Uterus (tissue), 4 donors: Measurements from ENCODE around the gene LGALS3. TPM values are rescaled to one million over a fixed set of nuclear protein-coding genes. Genes with fewer than 3 reads are reported as not detected.
"Not testable (repeated sequence)": the region's sequence is repeated elsewhere in the genome, so short reads cannot be mapped to it uniquely, and the experiment has no call there.

Source experiments
- DNase-seq, 2 donors: peaks; one replicate each; pipeline ENCODE4 v3.0.0-alpha.2; 2019 to 2020
- H3K27ac ChIP-seq, 2 donors: fragments of 200-600 bp; sonication (generic); 1 replicate in 1 of 2; 2 replicates in 1 of 2; pipeline ENCODE4 v1.5.1; 2016 to 2018
- H3K27me3 ChIP-seq, 2 donors: fragments of 200-600 bp; sonication (generic); one replicate each; pipeline ENCODE4 v1.5.1; 2018 to 2019; ENCODE audit warnings: control low read depth in 1 of 2
- H3K36me3 ChIP-seq, 2 donors: fragments of 200-600 bp; sonication (generic); one replicate each; pipeline ENCODE4 v1.5.1; 2019; ENCODE audit warnings: control low read depth in 1 of 2
- H3K4me1 ChIP-seq, 2 donors: fragments of 200-600 bp; sonication (generic); one replicate each; pipeline ENCODE4 v1.5.1; 2018 to 2019; ENCODE audit warnings: control low read depth in 1 of 2
- H3K4me3 ChIP-seq, 2 donors: fragments of 200-600 bp; sonication (generic); 1 replicate in 1 of 2; 2 replicates in 1 of 2; pipeline ENCODE4 v1.5.1; 2018 to 2019; ENCODE audit warnings: mild to moderate bottlenecking in 1 of 2
- H3K9me3 ChIP-seq, 2 donors: fragments of 200-600 bp; sonication (generic); one replicate each; pipeline ENCODE4 v1.5.1; 2019; ENCODE audit warnings: control low read depth in 1 of 2
- POLR2A ChIP-seq, 2 donors: fragments of 450-650 bp; IDR thresholded peaks; one replicate each; pipeline ENCODE4 v1.6.1; 2016; ENCODE audit warnings: antibody characterized with exemption in 2 of 2, mild to moderate bottlenecking in 1 of 2, moderate library complexity in 1 of 2
- intact Hi-C: fragments of 100-400 bp; cut with DNase I; formaldehyde crosslinking; loops from one replicate; pipeline ENCODE4 v1.15.1; 2023; ENCODE audit warnings: low total_unique reads
- total RNA-seq, 4 donors: library from RNA; depleted of rRNA in 3 of 4; stranded (reverse); fragments of >200 nt in 3 of 4; gene quantifications; one replicate each; pipeline versions ENCODE4 v1.1.0 to v1.2.4, GENCODE V29; 2014 to 2023
- TF ChIP-seq, protein P1 (sequence below), 4 experiments: fragments of 200-600 bp in 2 of 4; fragments of 450-650 bp in 2 of 4; sonication (generic) in 2 of 4; IDR thresholded peaks; one replicate each; pipeline ENCODE4 v1.5.1; 2016 to 2019; ENCODE audit warnings: antibody characterized with exemption in 4 of 4, mild to moderate bottlenecking in 2 of 4, moderate library complexity in 1 of 4
- donor health status: DM: yes; HTN: yes; CAD: no.

LGALS3 gene
- total RNA-seq: 100 to 1,000 TPM in 3 of 4 donors, 10 to 100 TPM in 1; 71.9 to 486 (median 216) TPM

DNA sequence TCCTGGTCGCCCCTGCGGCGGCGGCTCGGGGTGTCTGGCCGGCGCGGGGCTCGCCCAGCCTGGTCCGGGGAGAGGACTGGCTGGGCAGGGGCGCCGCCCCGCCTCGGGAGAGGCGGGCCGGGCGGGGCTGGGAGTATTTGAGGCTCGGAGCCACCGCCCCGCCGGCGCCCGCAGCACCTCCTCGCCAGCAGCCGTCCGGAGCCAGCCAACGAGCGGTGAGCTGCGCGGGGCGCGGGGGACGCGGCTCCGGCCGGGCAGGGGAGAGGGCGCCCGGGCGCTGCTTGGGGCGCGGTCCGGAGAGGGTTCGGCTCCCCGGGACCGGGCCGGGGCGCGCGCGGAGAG, at the start of gene LGALS3:
Gene LGALS3 (plus strand): TSS at position 167 of the 342 bp plus-strand sequence. CDS start 8,122 bp downstream, outside the sequence.
- no peaks in the 10 kb centered on the region for H3K27me3 ChIP-seq

DNA sequence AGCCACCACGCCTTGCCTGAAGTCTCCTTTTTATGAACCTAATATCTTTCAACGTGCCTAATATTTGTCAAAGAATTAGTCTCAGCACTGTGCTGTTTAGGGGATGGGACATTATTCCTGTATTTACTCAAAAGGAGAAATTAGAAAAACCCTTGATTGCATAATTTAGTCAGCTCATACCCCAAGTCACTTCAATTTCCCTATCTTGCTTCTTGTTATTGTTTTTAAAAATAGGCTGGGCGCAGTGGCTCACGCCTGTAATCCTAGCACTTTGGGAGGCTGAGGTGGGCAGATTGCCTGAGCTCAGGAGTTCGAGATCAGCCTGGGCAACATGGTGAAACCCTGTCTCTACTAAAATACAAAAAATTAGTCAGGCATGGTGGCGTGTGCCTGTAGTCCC, 49.1 kb upstream of the LGALS3 start:
- not testable (repeated sequence) for H3K4me1 ChIP-seq, H3K9me3 ChIP-seq, H3K27me3 ChIP-seq, DNase-seq, H3K36me3 ChIP-seq, H3K4me3 ChIP-seq, H3K27ac ChIP-seq
- intact Hi-C loops: loop anchor here (10.0 kb wide), 1 partner anchor 85 kb away; no protein-coding TSS in a partner anchor

More for the DNA sequence above, at the start of gene LGALS3:
- Histone ChIP-seq H3K4me3 (peak within 1 kb of the TSS; percentile 65 to 82), H3K27ac (peak within 1 kb of the TSS; percentile 97 to 98), H3K4me1 (peaks cover 0 to 4% of the 10 kb centered on the region in 2 donors), H3K9me3 (no peaks in the 10 kb centered on the region), H3K36me3 (no peaks in the 10 kb centered on the region)
- DNase-seq: peak; percentile 80 to 83
- intact Hi-C loops: no loop called here
- peak; percentile 75 to 91 for TF ChIP-seq POLR2A (IDR thresholded peaks at IDR 0.05)
- TF ChIP-seq, protein P1, sequence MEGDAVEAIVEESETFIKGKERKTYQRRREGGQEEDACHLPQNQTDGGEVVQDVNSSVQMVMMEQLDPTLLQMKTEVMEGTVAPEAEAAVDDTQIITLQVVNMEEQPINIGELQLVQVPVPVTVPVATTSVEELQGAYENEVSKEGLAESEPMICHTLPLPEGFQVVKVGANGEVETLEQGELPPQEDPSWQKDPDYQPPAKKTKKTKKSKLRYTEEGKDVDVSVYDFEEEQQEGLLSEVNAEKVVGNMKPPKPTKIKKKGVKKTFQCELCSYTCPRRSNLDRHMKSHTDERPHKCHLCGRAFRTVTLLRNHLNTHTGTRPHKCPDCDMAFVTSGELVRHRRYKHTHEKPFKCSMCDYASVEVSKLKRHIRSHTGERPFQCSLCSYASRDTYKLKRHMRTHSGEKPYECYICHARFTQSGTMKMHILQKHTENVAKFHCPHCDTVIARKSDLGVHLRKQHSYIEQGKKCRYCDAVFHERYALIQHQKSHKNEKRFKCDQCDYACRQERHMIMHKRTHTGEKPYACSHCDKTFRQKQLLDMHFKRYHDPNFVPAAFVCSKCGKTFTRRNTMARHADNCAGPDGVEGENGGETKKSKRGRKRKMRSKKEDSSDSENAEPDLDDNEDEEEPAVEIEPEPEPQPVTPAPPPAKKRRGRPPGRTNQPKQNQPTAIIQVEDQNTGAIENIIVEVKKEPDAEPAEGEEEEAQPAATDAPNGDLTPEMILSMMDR (IDR thresholded peaks at IDR 0.05): peak in 2 of 4 experiments; percentile 0 to 6

DNA sequence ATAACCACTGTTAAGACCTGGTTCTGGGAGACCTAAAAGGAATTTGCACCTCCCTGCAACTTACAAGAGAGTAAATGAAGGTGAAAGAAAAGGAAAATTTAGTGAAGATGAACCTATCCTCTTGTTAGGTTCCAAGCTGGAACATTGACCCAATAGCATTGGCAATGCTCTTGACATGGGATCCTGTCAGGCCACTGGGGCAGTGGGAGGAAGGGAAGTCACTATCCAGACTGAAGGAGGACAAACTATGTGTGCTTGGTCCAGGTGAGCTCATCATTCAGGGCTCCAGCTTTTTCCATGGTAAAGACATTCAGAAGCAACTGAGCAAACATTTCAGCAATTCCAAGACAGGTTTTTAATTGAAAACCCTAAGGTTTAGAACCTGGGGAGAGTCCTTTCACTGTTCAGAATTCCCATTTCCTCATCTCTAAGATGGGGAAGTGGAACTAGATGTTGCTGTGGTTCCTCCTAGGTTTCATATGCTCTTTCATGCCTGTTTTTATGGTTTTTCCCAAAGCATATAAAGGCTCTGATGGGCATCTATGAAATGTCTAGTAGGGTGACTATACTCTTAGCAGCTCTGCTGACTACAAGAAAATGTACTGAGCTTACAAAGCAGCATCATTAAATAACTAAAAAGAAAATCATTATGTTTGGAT, 44.5 kb upstream of the LGALS3 start:
- no peak for DNase-seq
- intact Hi-C loops: loop anchor here (10.0 kb wide), 1 partner anchor 80 kb away; no protein-coding TSS in a partner anchor
- Histone ChIP-seq H3K4me1 (no peaks in the 10 kb centered on the region), H3K4me3 (no peak overlapping the region), H3K36me3 (no peaks in the 10 kb centered on the region), H3K27me3 (no peaks in the 10 kb centered on the region), H3K9me3 (no peaks in the 10 kb centered on the region), H3K27ac (no peak overlapping the region)
- TF ChIP-seq, protein P1 (IDR thresholded peaks at IDR 0.05): no peak
- TF ChIP-seq POLR2A (IDR thresholded peaks at IDR 0.05): no peak

DNA sequence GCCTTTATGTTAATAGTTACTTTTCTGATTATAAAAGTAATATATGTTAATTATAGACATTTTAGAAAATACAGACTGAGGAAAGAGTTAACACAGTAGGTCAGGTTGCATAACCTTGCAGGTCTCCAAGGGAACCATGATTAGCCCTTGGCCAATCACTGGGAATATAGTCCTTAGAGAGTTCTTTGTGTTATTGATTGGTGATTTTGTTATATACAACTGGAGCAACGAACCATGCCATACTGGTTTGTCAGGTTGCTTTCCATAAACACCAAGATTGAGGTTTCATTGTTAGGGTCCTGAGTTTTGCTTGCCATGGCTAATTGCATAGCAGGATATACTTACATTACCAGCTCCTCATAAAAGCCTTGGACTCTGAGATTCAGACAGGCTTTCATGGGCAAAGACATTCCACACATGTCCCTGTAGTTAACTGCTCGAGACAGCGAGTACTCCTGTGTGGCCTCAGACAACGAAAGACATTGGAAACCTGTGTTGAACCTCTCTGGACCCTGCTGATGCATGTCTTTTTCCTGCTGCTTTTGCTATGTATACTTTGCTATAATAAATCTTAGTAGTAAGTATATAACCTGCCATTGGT, 43.9 kb upstream of the LGALS3 start:
- Histone ChIP-seq H3K36me3 (no peaks in the 10 kb centered on the region), H3K27ac (no peak overlapping the region), H3K4me3 (no peak overlapping the region), H3K27me3 (no peaks in the 10 kb centered on the region), H3K9me3 (no peaks in the 10 kb centered on the region), H3K4me1 (no peaks in the 10 kb centered on the region)
- DNase-seq: no peak
- TF ChIP-seq, protein P1 (IDR thresholded peaks at IDR 0.05): no peak
- TF ChIP-seq POLR2A (IDR thresholded peaks at IDR 0.05): no peak
- intact Hi-C loops: loop anchor here (10.0 kb wide), 1 partner anchor 80 kb away; no protein-coding TSS in a partner anchor

DNA sequence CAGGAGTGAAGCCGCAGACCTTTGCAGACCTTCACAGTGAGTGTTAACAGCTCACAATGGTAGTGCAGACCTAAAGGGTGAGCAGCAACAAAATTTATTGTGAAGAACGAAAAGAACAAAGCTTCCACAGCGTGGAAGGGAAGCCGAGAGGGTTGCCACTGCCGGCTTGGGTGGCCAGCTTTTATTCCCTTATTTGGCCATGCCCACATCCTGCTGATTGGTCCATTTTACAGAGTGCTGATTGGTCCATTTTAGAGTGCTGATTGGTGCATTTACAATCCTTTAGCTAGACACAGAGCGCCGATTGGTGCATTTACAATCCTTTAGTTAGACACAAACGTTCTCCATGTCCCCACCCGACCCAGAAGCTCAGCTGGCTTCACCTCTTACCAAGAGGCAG, 42.1 kb upstream of the LGALS3 start:
- TF ChIP-seq POLR2A (IDR thresholded peaks at IDR 0.05): no peak
- TF ChIP-seq, protein P1 (IDR thresholded peaks at IDR 0.05): no peak
- intact Hi-C loops: loop anchor here (10.0 kb wide), 1 partner anchor 78 kb away; no protein-coding TSS in a partner anchor
- Histone ChIP-seq H3K27ac (no peak overlapping the region), H3K36me3 (no peaks in the 10 kb centered on the region), H3K9me3 (no peaks in the 10 kb centered on the region), H3K4me3 (no peak overlapping the region), H3K27me3 (no peaks in the 10 kb centered on the region), H3K4me1 (no peaks in the 10 kb centered on the region)
- DNase-seq: no peak
